OCI-M2 (cell line): ENCODE measurements around the gene BBS5.
"Not testable (repeated sequence)": the region's sequence is repeated elsewhere in the genome, so short reads cannot be mapped to it uniquely, and the experiment has no call there.

Source experiments
- DNase-seq: peaks from one replicate; lab custom pipeline; 2025; ENCODE audit not compliant: unreplicated experiment; lab: John Stamatoyannopoulos, UW

The BBS5 gene

DNA sequence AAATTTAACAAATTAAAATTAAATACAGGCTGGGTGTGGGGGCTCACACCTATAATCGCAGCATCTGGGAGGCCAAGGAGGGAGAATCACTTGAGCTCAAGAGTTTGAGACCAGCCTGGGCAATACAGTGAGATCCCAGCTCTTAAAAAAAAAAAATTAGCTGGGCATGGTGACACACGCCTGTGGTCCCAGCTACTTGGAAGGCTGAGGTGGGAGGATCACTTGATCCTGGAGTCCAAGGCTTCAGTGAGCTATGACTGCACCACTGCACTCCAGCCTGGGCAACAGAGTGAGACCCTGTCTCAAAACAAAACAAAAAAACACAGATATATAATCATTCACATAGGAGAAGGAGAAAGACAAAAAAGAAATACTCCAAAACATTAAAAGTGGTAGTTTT, 60.2 kb downstream of the BBS5 start:
- not testable (repeated sequence) for DNase-seq

DNA sequence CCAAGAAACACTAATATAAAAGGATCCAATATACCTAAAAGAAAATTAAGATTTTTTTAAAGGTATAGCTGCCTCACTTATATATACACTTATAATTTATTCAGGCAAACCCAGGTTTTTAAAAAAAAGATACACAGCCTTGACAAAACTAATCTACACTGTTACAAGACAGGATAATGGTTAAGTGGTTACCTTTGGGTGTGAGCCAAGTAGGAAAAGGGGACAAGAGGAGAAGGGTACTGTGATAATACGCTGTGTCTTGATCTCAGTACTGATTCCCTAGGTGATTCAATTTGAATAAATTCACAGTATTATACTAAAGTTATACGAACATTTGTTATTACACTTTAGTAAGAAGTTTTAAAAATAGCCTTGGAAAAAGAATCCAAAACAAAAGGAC, 60.9 kb downstream of the BBS5 start:
- no peak for DNase-seq

DNA sequence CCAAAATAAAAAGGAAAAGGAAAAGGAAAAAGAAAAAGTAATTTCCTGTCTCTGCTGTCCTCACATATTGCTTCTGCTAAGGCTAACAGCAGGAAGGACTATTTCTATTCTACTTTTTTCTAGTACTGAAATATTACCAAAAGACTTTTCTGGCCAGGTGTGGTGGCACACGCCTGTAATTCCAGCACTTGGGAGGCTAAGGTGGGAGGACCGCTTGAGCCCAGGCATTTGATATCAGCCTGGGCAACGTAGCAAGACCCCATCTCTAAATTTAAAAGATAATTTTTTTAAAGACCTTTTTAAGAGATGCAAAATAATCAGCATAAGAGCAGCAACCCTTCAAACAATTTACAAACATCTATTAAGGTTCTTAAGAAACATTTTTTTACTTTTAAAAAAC, 63.1 kb downstream of the BBS5 start:
- no peak for DNase-seq

DNA sequence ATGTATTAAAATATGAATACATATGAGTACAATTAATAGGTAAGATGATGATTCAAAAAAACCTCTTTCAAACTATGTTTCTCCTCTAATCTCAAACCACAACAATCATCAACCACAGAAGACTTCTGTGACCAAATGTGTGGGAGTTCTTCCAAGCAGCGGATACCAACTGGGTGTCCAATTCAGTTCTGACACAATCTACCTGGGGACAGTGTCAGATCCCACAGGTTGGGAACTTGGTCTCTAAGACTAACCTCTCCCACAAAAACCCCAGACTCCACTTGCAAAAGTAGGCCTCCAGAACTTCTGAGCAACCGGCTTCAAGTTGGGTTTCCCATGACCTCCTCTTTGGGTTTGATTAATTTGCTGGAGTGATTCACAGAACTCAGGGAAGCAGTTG, 67.5 kb downstream of the BBS5 start:
- DNase-seq, result no peak
